H1 (cell line): ENCODE results near the gene UFM1. TPM values are rescaled to one million over a fixed set of nuclear protein-coding genes. Genes with fewer than 3 reads are reported as not detected.

Source experiments
- CEBPB ChIP-seq: IDR thresholded peaks from 2 replicates; pipeline ENCODE4 v1.6.1; 2012; ENCODE audit warnings: low read depth, low read length
- EP300 ChIP-seq, 2 experiments: IDR thresholded peaks; 1 replicate in 1 of 2; 2 replicates in 1 of 2; pipeline ENCODE4 v1.6.1; 2011 to 2012; ENCODE audit warnings: low read depth in 2 of 2, low read length in 2 of 2, mild to moderate bottlenecking in 2 of 2, borderline replicate concordance in 1 of 2, inconsistent platforms in 1 of 2, moderate library complexity in 1 of 2
- PHF8 ChIP-seq: fragments of 200-600 bp; sonication (generic); conservative IDR thresholded peaks from 2 replicates; pipeline ENCODE4 v1.7.1; 2012; ENCODE audit warnings: low read depth, mild to moderate bottlenecking, inconsistent platforms, low read length, moderate library complexity
- POLR2AphosphoS5 ChIP-seq: IDR thresholded peaks from 2 replicates; pipeline ENCODE4 v1.6.1; 2011; ENCODE audit warnings: low read depth, low read length
- ZNF274 ChIP-seq: IDR thresholded peaks from 2 replicates; pipeline ENCODE4 v1.7.0; 2012; ENCODE audit warnings: low read length, borderline replicate concordance; ENCODE audit errors: extremely low read depth
- polyA plus RNA-seq, 7 experiments: library from polyadenylated mRNA; depleted of rRNA in 3 of 7; stranded (reverse) in 5 of 7; unstranded in 2 of 7; fragments of >200 nt in 5 of 7; fragments of 200-250 nt in 2 of 7; gene quantifications; 1 replicate in 5 of 7; 2 replicates in 1 of 7; 4 replicates in 1 of 7; pipeline versions ENCODE4 v1.2.1 to v1.2.3, GENCODE V29; 2011 to 2013; ENCODE audit warnings: missing spikeins in 2 of 7, mixed read lengths in 2 of 7
- total RNA-seq: library from RNA; stranded (reverse); fragmentation: NEBNext Ultra II Directional; extraction: Animal tissue kit (Norgen Biotek cat#: 25700); gene quantifications from 2 replicates; pipeline ENCODE4 v1.2.1, GENCODE V29; 2021
- TF ChIP-seq, protein P1 (sequence below), 3 experiments: IDR thresholded peaks; 1 replicate in 2 of 3; 2 replicates in 1 of 3; pipeline versions ENCODE4 v1.5.1 to v1.6.1; 2011; ENCODE audit warnings: low read length in 3 of 3, mild to moderate bottlenecking in 3 of 3, inconsistent platforms in 2 of 3, low read depth in 1 of 3, moderate library complexity in 1 of 3; ENCODE audit not compliant: insufficient read depth in 1 of 3; ENCODE audit errors: control extremely low read depth in 1 of 3

Gene UFM1
- total and polyA plus RNA-seq, 2 of the 8 experiments (the other 6 are each of a cell fraction or from before 2014, with no cell fraction given), result 16.0 to 34.3 TPM

DNA sequence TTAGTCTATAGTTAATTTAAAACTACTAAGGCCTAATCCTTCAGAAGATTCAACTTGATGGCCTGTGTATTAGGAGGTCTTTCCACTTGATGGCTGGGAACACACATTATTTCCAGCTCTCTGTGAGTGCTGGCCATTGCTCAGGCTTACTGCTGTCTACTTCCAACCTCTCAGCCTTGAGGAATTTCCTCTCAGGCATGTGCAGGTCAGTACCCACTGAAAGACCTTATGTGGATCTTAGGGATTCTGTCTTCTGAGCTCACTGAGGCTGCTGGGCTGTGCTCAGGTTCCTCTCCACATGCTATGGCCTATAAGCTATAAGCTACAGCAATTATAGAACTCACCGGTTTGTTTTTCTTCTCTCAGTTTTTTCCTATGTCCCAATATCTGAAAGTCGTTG lies 11.6 kb upstream of the UFM1 start (continued):
- TF ChIP-seq CEBPB, result no peak
- no peak for TF ChIP-seq PHF8
- TF ChIP-seq EP300 (IDR thresholded peaks at IDR 0.05; ENCODE audit: borderline replicate concordance in 1 of 2, low read depth in 2 of 2, low read length in 2 of 2), result no peak
- TF ChIP-seq ZNF274, result no peak
- TF ChIP-seq POLR2AphosphoS5, result no peak
- TF ChIP-seq, protein P1, sequence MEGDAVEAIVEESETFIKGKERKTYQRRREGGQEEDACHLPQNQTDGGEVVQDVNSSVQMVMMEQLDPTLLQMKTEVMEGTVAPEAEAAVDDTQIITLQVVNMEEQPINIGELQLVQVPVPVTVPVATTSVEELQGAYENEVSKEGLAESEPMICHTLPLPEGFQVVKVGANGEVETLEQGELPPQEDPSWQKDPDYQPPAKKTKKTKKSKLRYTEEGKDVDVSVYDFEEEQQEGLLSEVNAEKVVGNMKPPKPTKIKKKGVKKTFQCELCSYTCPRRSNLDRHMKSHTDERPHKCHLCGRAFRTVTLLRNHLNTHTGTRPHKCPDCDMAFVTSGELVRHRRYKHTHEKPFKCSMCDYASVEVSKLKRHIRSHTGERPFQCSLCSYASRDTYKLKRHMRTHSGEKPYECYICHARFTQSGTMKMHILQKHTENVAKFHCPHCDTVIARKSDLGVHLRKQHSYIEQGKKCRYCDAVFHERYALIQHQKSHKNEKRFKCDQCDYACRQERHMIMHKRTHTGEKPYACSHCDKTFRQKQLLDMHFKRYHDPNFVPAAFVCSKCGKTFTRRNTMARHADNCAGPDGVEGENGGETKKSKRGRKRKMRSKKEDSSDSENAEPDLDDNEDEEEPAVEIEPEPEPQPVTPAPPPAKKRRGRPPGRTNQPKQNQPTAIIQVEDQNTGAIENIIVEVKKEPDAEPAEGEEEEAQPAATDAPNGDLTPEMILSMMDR (IDR thresholded peaks at IDR 0.05; ENCODE audit: control extremely low read depth in 1 of 3, insufficient read depth in 1 of 3, low read depth in 1 of 3, low read length in 3 of 3), result no peak
